GM12865 (cell line): ENCODE measurements around the gene THY1.

ENCODE experiments used
- DNase-seq: peaks from one replicate; pipeline ENCODE4 v3.0.0; 2010; ENCODE audit warnings: low read depth
- H3K4me3 ChIP-seq: 2 replicates; pipeline ENCODE4 v1.5.1; 2011; ENCODE audit warnings: mild to moderate bottlenecking, low read depth, low read length, control low read depth
- TF ChIP-seq, protein P1 (sequence below): IDR thresholded peaks from 2 replicates; pipeline ENCODE4 v1.5.1; 2011; ENCODE audit warnings: low read length, control low read depth, low read depth, inconsistent platforms; ENCODE audit not compliant: insufficient read depth; ENCODE audit errors: missing control alignments

THY1 gene

GRCh38 chr11:119424775-119425174 lies 1.8 kb upstream of the THY1 start:
- TF ChIP-seq, protein P1, sequence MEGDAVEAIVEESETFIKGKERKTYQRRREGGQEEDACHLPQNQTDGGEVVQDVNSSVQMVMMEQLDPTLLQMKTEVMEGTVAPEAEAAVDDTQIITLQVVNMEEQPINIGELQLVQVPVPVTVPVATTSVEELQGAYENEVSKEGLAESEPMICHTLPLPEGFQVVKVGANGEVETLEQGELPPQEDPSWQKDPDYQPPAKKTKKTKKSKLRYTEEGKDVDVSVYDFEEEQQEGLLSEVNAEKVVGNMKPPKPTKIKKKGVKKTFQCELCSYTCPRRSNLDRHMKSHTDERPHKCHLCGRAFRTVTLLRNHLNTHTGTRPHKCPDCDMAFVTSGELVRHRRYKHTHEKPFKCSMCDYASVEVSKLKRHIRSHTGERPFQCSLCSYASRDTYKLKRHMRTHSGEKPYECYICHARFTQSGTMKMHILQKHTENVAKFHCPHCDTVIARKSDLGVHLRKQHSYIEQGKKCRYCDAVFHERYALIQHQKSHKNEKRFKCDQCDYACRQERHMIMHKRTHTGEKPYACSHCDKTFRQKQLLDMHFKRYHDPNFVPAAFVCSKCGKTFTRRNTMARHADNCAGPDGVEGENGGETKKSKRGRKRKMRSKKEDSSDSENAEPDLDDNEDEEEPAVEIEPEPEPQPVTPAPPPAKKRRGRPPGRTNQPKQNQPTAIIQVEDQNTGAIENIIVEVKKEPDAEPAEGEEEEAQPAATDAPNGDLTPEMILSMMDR: no peak

DNA sequence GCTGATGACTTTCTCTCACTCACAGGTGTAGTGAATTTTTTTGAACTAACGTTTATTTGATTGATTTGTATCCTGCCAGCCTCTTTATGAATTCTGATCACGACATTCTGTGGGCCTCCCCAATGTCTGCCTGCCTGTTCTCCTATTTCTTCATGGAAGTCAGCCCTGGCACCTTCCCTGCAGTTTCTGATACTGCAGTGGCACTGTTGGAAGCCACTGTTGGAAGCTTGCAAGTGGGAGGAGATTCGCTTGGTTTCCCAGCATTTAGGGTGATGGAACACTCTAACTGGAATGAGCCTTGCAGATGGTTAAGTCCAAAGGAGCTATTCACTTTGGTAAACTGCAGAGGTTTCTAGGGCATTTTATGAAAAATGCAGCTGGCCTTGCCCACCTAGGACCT lies 1.3 kb upstream of the THY1 start:
- H3K4me3 ChIP-seq: no peak overlapping the region
- DNase-seq: no peak
- TF ChIP-seq, protein P1: no peak

More at GRCh38 chr11:119424775-119425174, 1.8 kb upstream of the THY1 start:
- H3K4me3 ChIP-seq: no peak overlapping the region
- no peak for DNase-seq

DNA sequence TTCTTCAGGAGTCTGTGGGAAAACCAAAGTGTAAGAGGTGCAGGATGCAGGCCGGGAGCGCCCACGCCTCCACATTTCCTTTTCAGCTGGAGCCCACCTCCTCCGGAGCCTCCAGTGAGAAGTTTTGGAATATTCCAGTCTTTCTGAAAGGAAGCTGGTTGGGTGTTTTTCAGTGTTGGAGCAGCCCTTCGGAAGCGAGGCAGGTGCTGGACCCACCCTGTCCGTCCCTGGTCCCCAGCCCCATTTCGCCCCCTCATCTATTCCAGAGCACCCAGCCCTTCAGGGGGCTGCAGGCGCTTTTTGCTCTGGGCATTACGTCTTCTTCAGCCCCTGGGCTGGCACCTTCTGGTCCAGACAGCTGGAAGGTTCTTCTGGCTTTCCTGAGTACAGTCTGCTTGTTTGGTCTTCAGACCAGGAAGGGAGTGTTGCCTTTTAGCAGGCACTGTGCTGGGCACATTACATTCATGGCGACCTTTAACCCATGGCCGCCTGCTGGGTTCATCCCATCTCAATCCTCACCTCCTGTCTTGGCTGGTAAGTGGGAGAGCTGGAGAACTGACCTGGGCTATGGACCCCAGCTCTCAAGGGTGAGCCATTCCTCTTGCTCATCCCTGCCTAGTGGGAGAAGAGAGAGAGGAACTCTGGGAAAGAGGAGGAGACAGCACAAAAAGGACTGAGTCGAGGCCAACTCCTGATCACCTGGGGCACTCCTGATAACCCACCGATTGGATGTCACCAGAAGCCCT lies 710 bp upstream of the THY1 start:
- no peak for DNase-seq
- TF ChIP-seq, protein P1: no peak
- no peak overlapping the region for H3K4me3 ChIP-seq

DNA sequence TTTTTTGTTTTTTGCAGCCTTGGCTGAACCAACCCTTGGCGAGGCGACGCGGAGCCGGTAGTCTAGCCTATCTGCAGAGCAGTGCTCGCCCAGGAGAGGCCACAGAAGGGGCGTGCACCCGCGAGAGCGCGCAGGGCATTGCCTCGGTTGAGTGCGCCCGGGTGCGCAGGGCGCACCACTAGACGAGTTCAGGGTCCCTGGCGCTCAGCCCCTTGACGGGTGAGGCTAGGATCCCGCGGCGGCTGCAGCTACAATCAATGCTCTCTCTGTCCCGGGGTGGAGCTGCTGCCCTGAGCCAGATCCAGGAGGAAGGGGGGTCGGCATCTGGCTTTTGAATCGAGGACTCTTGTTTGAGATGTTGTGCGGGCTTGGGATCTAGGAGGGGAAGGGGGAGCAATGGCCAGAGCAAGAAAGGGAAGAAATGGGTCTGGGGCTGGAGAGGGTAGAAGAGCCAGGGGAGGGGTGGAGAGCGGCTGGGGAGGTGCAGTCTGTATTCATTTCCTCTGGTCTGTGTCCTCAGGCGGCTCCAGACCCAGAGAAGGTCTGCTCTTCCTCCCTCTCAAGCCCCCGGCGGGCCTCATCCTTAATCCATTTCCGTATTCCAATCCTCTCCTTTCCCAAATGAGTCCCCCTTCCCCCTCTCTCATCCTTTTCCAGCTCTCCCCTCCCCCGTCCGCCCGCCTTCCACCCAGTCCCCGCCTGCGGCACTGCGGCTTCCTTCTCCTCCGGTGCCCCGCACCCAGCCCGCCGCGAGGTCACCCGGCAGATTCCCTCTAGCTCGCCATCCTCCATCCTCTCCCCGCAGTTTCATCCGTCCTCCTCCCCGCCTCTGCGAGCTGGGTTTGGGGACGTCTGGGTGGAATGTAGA lies 797 bp downstream of the THY1 start:
- peak overlapping the region; percentile 36 for H3K4me3 ChIP-seq
- DNase-seq: peak; percentile 15
- TF ChIP-seq, protein P1: no peak

- peak; percentile 46 for DNase-seq
- H3K4me3 ChIP-seq: peak overlapping the region; percentile 36
- TF ChIP-seq, protein P1: no peak
Observed at GRCh38 chr11:119421351-119421750, 1.6 kb downstream of the THY1 start.

DNA sequence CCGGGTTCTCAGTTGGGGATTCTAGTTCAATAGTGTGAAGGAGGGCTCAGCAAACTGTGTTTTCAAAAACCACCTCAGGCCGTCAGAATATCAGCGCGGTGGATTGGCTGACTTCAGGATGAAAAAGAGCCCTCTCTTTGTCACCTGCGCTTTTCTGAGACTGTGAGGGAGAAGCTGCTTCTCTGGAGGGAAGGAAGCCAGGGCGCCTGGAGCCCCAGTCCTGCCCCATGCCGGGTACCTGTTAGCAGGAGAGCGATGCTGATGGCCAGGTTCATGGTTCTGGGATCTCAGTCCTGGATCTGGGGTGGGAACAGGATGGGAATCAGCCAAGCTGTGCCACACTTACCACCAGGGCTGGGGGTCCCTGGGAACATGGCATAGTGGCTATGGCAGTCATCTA lies 2.3 kb downstream of the THY1 start:
- TF ChIP-seq, protein P1: no peak
- DNase-seq: no peak
- H3K4me3 ChIP-seq: no peak overlapping the region
